Esophagus muscularis mucosa (tissue), 4 donors: Measurements from ENCODE around the gene NUPR1. TPM values are rescaled to one million over a fixed set of nuclear protein-coding genes. Genes with fewer than 3 reads are reported as not detected.

Experiments used
- DNase-seq: peaks from one replicate; pipeline ENCODE4 v3.0.0-alpha.2; 2017; ENCODE audit errors: extremely low spot score
- H3K27ac ChIP-seq, 4 donors: fragments of 200-600 bp; sonication (generic); replicated peaks in 1 of 4; 1 replicate in 3 of 4; 2 replicates in 1 of 4; pipeline ENCODE4 v1.5.1; 2016 to 2019; ENCODE audit warnings: mild to moderate bottlenecking in 1 of 4
- H3K27me3 ChIP-seq, 4 donors: fragments of 200-600 bp; sonication (generic); one replicate each; pipeline versions ENCODE4 v1.5.1 to v1.6.0; 2016 to 2019
- H3K36me3 ChIP-seq, 4 donors: fragments of 200-600 bp; sonication (generic); one replicate each; pipeline ENCODE4 v1.5.1; 2016 to 2019
- H3K4me1 ChIP-seq, 4 donors: fragments of 200-600 bp; sonication (generic); one replicate each; pipeline ENCODE4 v1.5.1; 2016 to 2019
- H3K4me3 ChIP-seq, 4 donors: fragments of 200-600 bp; sonication (generic); 1 replicate in 2 of 4; 2 replicates in 2 of 4; pipeline ENCODE4 v1.5.1; 2016 to 2019; ENCODE audit warnings: mild to moderate bottlenecking in 4 of 4, moderate library complexity in 1 of 4
- H3K9me3 ChIP-seq, 4 donors: fragments of 200-600 bp; sonication (generic); 1 replicate in 3 of 4; 2 replicates in 1 of 4; pipeline ENCODE4 v1.5.1; 2016 to 2019
- EP300 ChIP-seq: sonication (generic); formaldehyde crosslinking; IDR thresholded peaks from one replicate; pipeline ENCODE4 v1.6.1; 2017; ENCODE audit warnings: antibody characterized with exemption
- POLR2A ChIP-seq: fragments of 450-650 bp; IDR thresholded peaks from one replicate; pipeline ENCODE4 v1.6.1; 2017; ENCODE audit warnings: antibody characterized with exemption, moderate library complexity, mild to moderate bottlenecking, low read depth
- POLR2AphosphoS5 ChIP-seq, 2 donors: sonication (generic); formaldehyde crosslinking; IDR thresholded peaks; one replicate each; pipeline ENCODE4 v1.6.1; 2017; ENCODE audit warnings: antibody characterized with exemption in 2 of 2
- WGBS: methylation state at CpG from one replicate; pipeline ENCODE4 v1.1.5; 2018; 5-methylcytosine and 5-hydroxymethylcytosine counted together
- intact Hi-C: fragments of 100-400 bp; cut with DNase I; formaldehyde crosslinking; loops from one replicate; pipeline ENCODE4 v1.15.1; 2023
- total RNA-seq, 4 donors: library from RNA; depleted of rRNA; stranded (reverse); fragments of >200 nt; gene quantifications; one replicate each; pipeline versions ENCODE4 v1.1.0 to v1.2.1, GENCODE V29; 2016
- TF ChIP-seq, protein P1 (sequence below), 3 experiments: fragments of 200-600 bp in 2 of 3; fragments of 450-650 bp in 1 of 3; sonication (generic) in 2 of 3; IDR thresholded peaks; one replicate each; pipeline ENCODE4 v1.5.1; 2017 to 2019; ENCODE audit warnings: antibody characterized with exemption in 3 of 3, mild to moderate bottlenecking in 2 of 3, moderate library complexity in 1 of 3

NUPR1 gene, protein sequence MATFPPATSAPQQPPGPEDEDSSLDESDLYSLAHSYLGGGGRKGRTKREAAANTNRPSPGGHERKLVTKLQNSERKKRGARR
- 10 to 100 TPM; 30.3 to 66.1 (median 51.3) TPM for total RNA-seq

GRCh38 chr16:28538733-28539596 lies at the start of gene NUPR1:
NUPR1 (minus strand) TSS chr16:28538974; CDS start chr16:28538907, 67 bp downstream.
- peaks cover 0 to 26% (median 15%) of the 10 kb centered on the region in 4 donors for H3K36me3 ChIP-seq
- 28% methylated on average over 20 of the region's 22 CpGs for WGBS
- H3K4me1 ChIP-seq, result peaks cover 16 to 54% (median 42%) of the 10 kb centered on the region in 4 donors
- TF ChIP-seq POLR2A (peak; percentile 92), POLR2AphosphoS5 (IDR thresholded peaks at IDR 0.05) (peak; percentile 96 to 98), EP300 (no peak)
- TF ChIP-seq, protein P1, sequence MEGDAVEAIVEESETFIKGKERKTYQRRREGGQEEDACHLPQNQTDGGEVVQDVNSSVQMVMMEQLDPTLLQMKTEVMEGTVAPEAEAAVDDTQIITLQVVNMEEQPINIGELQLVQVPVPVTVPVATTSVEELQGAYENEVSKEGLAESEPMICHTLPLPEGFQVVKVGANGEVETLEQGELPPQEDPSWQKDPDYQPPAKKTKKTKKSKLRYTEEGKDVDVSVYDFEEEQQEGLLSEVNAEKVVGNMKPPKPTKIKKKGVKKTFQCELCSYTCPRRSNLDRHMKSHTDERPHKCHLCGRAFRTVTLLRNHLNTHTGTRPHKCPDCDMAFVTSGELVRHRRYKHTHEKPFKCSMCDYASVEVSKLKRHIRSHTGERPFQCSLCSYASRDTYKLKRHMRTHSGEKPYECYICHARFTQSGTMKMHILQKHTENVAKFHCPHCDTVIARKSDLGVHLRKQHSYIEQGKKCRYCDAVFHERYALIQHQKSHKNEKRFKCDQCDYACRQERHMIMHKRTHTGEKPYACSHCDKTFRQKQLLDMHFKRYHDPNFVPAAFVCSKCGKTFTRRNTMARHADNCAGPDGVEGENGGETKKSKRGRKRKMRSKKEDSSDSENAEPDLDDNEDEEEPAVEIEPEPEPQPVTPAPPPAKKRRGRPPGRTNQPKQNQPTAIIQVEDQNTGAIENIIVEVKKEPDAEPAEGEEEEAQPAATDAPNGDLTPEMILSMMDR (IDR thresholded peaks at IDR 0.05), result peak in 1 of 3 experiments; percentile 6
- H3K9me3 ChIP-seq, result peaks cover 0 to 4% (median 0%) of the 10 kb centered on the region in 4 donors
- H3K27me3 ChIP-seq, result no peaks in the 10 kb centered on the region
- intact Hi-C loops, result no loop called here
- H3K4me3 ChIP-seq, result peak within 1 kb of the TSS; percentile 58 to 67 (median 62)
- peak within 1 kb of the TSS; percentile 92 to 95 (median 94) for H3K27ac ChIP-seq
- peak; percentile 99 for DNase-seq

GRCh38 chr16:28587386-28587785 lies 48.6 kb upstream of the NUPR1 start:
- TF ChIP-seq POLR2A, result no peak
- TF ChIP-seq EP300, result no peak
- no peak for TF ChIP-seq POLR2AphosphoS5 (IDR thresholded peaks at IDR 0.05)
- TF ChIP-seq, protein P1 (IDR thresholded peaks at IDR 0.05), result no peak
- H3K4me1 ChIP-seq, result no peaks in the 10 kb centered on the region
- peaks cover 76 to 100% (median 95%) of the 10 kb centered on the region in 4 donors for H3K36me3 ChIP-seq
- H3K27ac ChIP-seq, result no peak overlapping the region
- no peak overlapping the region for H3K4me3 ChIP-seq
- intact Hi-C loops, result no loop called here
- H3K27me3 ChIP-seq, result no peaks in the 10 kb centered on the region
- H3K9me3 ChIP-seq, result no peaks in the 10 kb centered on the region
- 84% methylated on average over 8 of the region's 8 CpGs for WGBS
- no peak for DNase-seq

DNA sequence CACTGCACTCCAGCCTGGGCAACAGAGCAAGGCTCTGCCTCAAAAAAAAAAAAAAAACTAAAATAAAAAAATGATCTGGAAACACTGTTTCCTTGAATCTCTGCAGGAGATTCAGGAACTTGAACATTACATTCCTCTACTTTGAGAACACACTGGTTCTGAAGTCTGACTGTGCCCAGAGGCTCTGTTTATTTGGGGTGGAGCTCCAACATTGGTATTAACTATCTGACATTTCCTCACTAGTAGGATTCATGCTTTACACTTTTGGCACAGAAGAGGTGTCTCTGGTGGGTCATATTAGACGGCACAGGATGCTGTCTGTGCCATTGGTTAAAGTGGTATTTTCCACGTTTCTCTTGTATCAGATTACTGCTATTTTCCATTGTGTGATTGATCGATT lies 47.7 kb upstream of the NUPR1 start:
- DNase-seq, result no peak
- TF ChIP-seq POLR2A (no peak), POLR2AphosphoS5 (IDR thresholded peaks at IDR 0.05) (no peak)
- TF ChIP-seq, protein P1 (IDR thresholded peaks at IDR 0.05), result no peak
- intact Hi-C loops, result no loop called here
- Histone ChIP-seq H3K27me3 (no peaks in the 10 kb centered on the region), H3K9me3 (no peaks in the 10 kb centered on the region), H3K27ac (no peak overlapping the region), H3K36me3 (peaks cover 81 to 100% (median 96%) of the 10 kb centered on the region in 4 donors), H3K4me1 (no peaks in the 10 kb centered on the region), H3K4me3 (no peak overlapping the region)
- WGBS, result 85% methylated on average over 3 of the region's 3 CpGs

- DNase-seq, result no peak
- Histone ChIP-seq H3K27me3 (no peaks in the 10 kb centered on the region), H3K36me3 (peaks cover 81 to 100% (median 96%) of the 10 kb centered on the region in 4 donors), H3K27ac (no peak overlapping the region), H3K9me3 (no peaks in the 10 kb centered on the region), H3K4me1 (no peaks in the 10 kb centered on the region), H3K4me3 (no peak overlapping the region)
- 87% methylated on average over 11 of the region's 11 CpGs for WGBS
- intact Hi-C loops, result no loop called here
- TF ChIP-seq EP300 (no peak), POLR2A (no peak), POLR2AphosphoS5 (IDR thresholded peaks at IDR 0.05) (no peak)
- TF ChIP-seq, protein P1 (IDR thresholded peaks at IDR 0.05), result no peak
Measured at GRCh38 chr16:28585674-28586073, 46.9 kb upstream of the NUPR1 start.
